ENCODE measurements around the gene ARHGAP10. TPM values are rescaled to one million over a fixed set of nuclear protein-coding genes. Genes with fewer than 3 reads are reported as not detected.

The ARHGAP10 gene
- total RNA-seq, 1 experiment from 2014 or later = 6.1 TPM

DNA sequence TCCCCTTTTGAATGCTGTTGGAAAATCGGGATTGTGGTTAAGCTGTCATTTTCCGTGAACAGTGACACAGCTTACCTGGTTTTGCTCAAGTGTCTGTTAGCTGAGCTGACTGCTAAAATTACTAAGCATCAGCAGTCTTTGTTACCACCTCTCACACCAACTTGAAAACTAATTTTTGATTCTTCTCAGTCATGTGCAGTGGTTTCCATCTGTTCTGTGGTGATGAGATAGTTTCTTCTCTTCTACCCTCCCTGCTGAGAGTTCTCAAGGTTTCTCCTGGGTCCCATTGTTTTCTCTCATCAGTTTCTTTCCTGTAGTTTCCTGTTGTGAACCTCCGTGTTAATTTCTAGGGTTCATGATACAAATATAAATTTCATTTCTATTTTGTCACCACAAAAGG lies 225.6 kb downstream of the ARHGAP10 start:
- H3K9me3 Mint-ChIP-seq (ENCODE audit: low read depth, unreplicated experiment) = no peaks in the 10 kb centered on the region
- TF ChIP-seq, protein P1, sequence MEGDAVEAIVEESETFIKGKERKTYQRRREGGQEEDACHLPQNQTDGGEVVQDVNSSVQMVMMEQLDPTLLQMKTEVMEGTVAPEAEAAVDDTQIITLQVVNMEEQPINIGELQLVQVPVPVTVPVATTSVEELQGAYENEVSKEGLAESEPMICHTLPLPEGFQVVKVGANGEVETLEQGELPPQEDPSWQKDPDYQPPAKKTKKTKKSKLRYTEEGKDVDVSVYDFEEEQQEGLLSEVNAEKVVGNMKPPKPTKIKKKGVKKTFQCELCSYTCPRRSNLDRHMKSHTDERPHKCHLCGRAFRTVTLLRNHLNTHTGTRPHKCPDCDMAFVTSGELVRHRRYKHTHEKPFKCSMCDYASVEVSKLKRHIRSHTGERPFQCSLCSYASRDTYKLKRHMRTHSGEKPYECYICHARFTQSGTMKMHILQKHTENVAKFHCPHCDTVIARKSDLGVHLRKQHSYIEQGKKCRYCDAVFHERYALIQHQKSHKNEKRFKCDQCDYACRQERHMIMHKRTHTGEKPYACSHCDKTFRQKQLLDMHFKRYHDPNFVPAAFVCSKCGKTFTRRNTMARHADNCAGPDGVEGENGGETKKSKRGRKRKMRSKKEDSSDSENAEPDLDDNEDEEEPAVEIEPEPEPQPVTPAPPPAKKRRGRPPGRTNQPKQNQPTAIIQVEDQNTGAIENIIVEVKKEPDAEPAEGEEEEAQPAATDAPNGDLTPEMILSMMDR (IDR thresholded peaks at IDR 0.05; ENCODE audit: unreplicated experiment) = no peak
- H3K27me3 Mint-ChIP-seq (ENCODE audit: unreplicated experiment) = no peaks in the 10 kb centered on the region
- no peak for DNase-seq
- no TSS peak for BruUV-seq (replicated peaks)
- intact Hi-C loops (cut with micrococcal nuclease; ENCODE audit: unreplicated experiment) = no loop called here
- CTCF ChIA-PET = no interaction called here
- no peaks in the 10 kb centered on the region for H3K36me3 Mint-ChIP-seq (ENCODE audit: insufficient read depth, unreplicated experiment)
- H3K4me3 Mint-ChIP-seq (ENCODE audit: low read depth, unreplicated experiment) = no peak overlapping the region
- H3K27ac Mint-ChIP-seq (ENCODE audit: unreplicated experiment) = no peak overlapping the region
- no peaks in the 10 kb centered on the region for H3K4me1 Mint-ChIP-seq (ENCODE audit: low read depth, unreplicated experiment)

GRCh38 chr4:147958057-147958456 lies 226.2 kb downstream of the ARHGAP10 start:
- Mint-ChIP-seq H3K9me3 (ENCODE audit: low read depth, unreplicated experiment) (no peaks in the 10 kb centered on the region), H3K4me3 (ENCODE audit: low read depth, unreplicated experiment) (no peak overlapping the region), H3K27ac (ENCODE audit: unreplicated experiment) (no peak overlapping the region), H3K27me3 (ENCODE audit: unreplicated experiment) (no peaks in the 10 kb centered on the region), H3K4me1 (ENCODE audit: low read depth, unreplicated experiment) (no peaks in the 10 kb centered on the region), H3K36me3 (ENCODE audit: insufficient read depth, unreplicated experiment) (no peaks in the 10 kb centered on the region)
- TF ChIP-seq, protein P1 (IDR thresholded peaks at IDR 0.05; ENCODE audit: unreplicated experiment) = no peak
- intact Hi-C loops (cut with micrococcal nuclease; ENCODE audit: unreplicated experiment) = no loop called here
- no peak for DNase-seq
- no TSS peak for BruUV-seq (replicated peaks)
- CTCF ChIA-PET = no interaction called here

- Mint-ChIP-seq H3K4me1 (ENCODE audit: low read depth, unreplicated experiment) (no peaks in the 10 kb centered on the region), H3K9me3 (ENCODE audit: low read depth, unreplicated experiment) (no peaks in the 10 kb centered on the region), H3K4me3 (ENCODE audit: low read depth, unreplicated experiment) (no peak overlapping the region), H3K27ac (ENCODE audit: unreplicated experiment) (no peak overlapping the region), H3K27me3 (ENCODE audit: unreplicated experiment) (no peaks in the 10 kb centered on the region), H3K36me3 (ENCODE audit: insufficient read depth, unreplicated experiment) (no peaks in the 10 kb centered on the region)
- CTCF ChIA-PET = interaction anchor here (0.7 kb wide), 1 partner anchor 1839 kb away, joined by 3 read pairs; no protein-coding TSS in a partner anchor
- no TSS peak for BruUV-seq (replicated peaks)
- DNase-seq = no peak
- intact Hi-C loops (cut with micrococcal nuclease; ENCODE audit: unreplicated experiment) = no loop called here
- TF ChIP-seq, protein P1 (IDR thresholded peaks at IDR 0.05; ENCODE audit: unreplicated experiment) = no peak
These were observed 226.7 kb downstream of the ARHGAP10 start for GRCh38 chr4:147958489-147959065.

- intact Hi-C loops (cut with micrococcal nuclease; ENCODE audit: unreplicated experiment) = no loop called here
- no peaks in the 10 kb centered on the region for H3K36me3 Mint-ChIP-seq (ENCODE audit: insufficient read depth, unreplicated experiment)
- H3K27me3 Mint-ChIP-seq (ENCODE audit: unreplicated experiment) = no peaks in the 10 kb centered on the region
- DNase-seq = no peak
- H3K4me3 Mint-ChIP-seq (ENCODE audit: low read depth, unreplicated experiment) = no peak overlapping the region
- no peaks in the 10 kb centered on the region for H3K9me3 Mint-ChIP-seq (ENCODE audit: low read depth, unreplicated experiment)
- TF ChIP-seq, protein P1 (IDR thresholded peaks at IDR 0.05; ENCODE audit: unreplicated experiment) = no peak
- no TSS peak for BruUV-seq (replicated peaks)
- CTCF ChIA-PET = no interaction called here
- H3K4me1 Mint-ChIP-seq (ENCODE audit: low read depth, unreplicated experiment) = no peaks in the 10 kb centered on the region
- H3K27ac Mint-ChIP-seq (ENCODE audit: unreplicated experiment) = no peak overlapping the region
These were observed 229.1 kb downstream of the ARHGAP10 start for GRCh38 chr4:147960971-147961370.

All from Calu3 (cell line).